DOHH2 (cell line): Measurements from ENCODE around the gene CMSS1.

Source experiments
- H3F3A ChIP-seq: fragments of 200-600 bp; sonication (generic), shearing (Covaris generic); 2 replicates; pipeline ENCODE4 v1.6.0; 2016; ENCODE audit warnings: antibody characterized with exemption, mild to moderate bottlenecking; ENCODE audit not compliant: control insufficient read depth, insufficient read depth
- H3K27ac ChIP-seq: fragments of 200-600 bp; sonication (generic); 2 replicates; pipeline ENCODE4 v1.5.1; 2014; ENCODE audit warnings: low read depth, mild to moderate bottlenecking, low read length, moderate library complexity
- H3K27me3 ChIP-seq: fragments of 200-600 bp; sonication (generic); 2 replicates; pipeline ENCODE4 v1.6.1; 2014; ENCODE audit warnings: mild to moderate bottlenecking, low read length, mixed read lengths; ENCODE audit not compliant: control insufficient read depth
- H3K36me3 ChIP-seq: fragments of 200-600 bp; sonication (generic); 2 replicates; pipeline ENCODE4 v1.6.1; 2014; ENCODE audit warnings: mild to moderate bottlenecking, low read length, moderate library complexity, mixed read lengths; ENCODE audit not compliant: control insufficient read depth
- H3K4me1 ChIP-seq: fragments of 200-600 bp; sonication (generic); 2 replicates; pipeline ENCODE4 v1.6.1; 2014; ENCODE audit warnings: mild to moderate bottlenecking, low read length, mixed read lengths; ENCODE audit not compliant: control insufficient read depth
- H3K4me2 ChIP-seq: fragments of 200-600 bp; sonication (generic); 2 replicates; pipeline ENCODE4 v1.6.0; 2014; ENCODE audit warnings: mild to moderate bottlenecking, low read length, moderate library complexity
- H3K4me3 ChIP-seq: fragments of 200-600 bp; sonication (generic); 2 replicates; pipeline ENCODE4 v1.5.1; 2014; ENCODE audit warnings: mild to moderate bottlenecking, low read length, mixed read lengths
- H3K79me2 ChIP-seq: fragments of 200-600 bp; sonication (generic); 2 replicates; pipeline ENCODE4 v1.6.1; 2014; ENCODE audit warnings: mild to moderate bottlenecking, low read length, mixed read lengths; ENCODE audit not compliant: control insufficient read depth
- H3K9me2 ChIP-seq: fragments of 200-600 bp; sonication (generic); replicated peaks from 2 replicates; pipeline ENCODE4 v1.6.1; 2014; ENCODE audit warnings: mild to moderate bottlenecking, low read length, mixed read lengths; ENCODE audit not compliant: control insufficient read depth
- H3K9me3 ChIP-seq: fragments of 200-600 bp; sonication (generic); 2 replicates; pipeline ENCODE4 v1.6.1; 2014; ENCODE audit warnings: antibody characterized with exemption, low read length, mixed read lengths; ENCODE audit not compliant: control insufficient read depth, insufficient read depth
- H4K20me1 ChIP-seq: fragments of 200-600 bp; sonication (generic); 2 replicates; pipeline ENCODE4 v1.6.0; 2014; ENCODE audit warnings: low read depth, mild to moderate bottlenecking, antibody characterized with exemption, low read length, moderate library complexity; ENCODE audit not compliant: control insufficient read depth, insufficient read depth
- CTCF ChIP-seq: fragments of 200-600 bp; sonication (generic); IDR thresholded peaks from one replicate; pipeline ENCODE4 v1.5.1; 2014; ENCODE audit warnings: antibody characterized with exemption, mild to moderate bottlenecking, low read depth, low read length; ENCODE audit not compliant: poor library complexity, severe bottlenecking
- EZH2phosphoT487 ChIP-seq: fragments of 200-600 bp; sonication (generic); IDR thresholded peaks from 2 replicates; pipeline ENCODE4 v1.6.1; 2017; ENCODE audit warnings: borderline replicate concordance, mild to moderate bottlenecking, antibody characterized with exemption, low read length, moderate library complexity, mixed read lengths

CMSS1 gene

GRCh38 chr3:100179692-100180349, 362.2 kb downstream of the CMSS1 start:
- peaks cover 19% of the 10 kb centered on the region for H3K36me3 ChIP-seq
- no peaks in the 10 kb centered on the region for H3K4me1 ChIP-seq
- TF ChIP-seq EZH2phosphoT487 = no peak
- TF ChIP-seq CTCF = no peak
- H3K9me2 ChIP-seq = no peaks in the 10 kb centered on the region
- no peaks in the 10 kb centered on the region for H3K27me3 ChIP-seq
- H3K9me3 ChIP-seq = peaks cover 14% of the 10 kb centered on the region
- no peaks in the 10 kb centered on the region for H3K79me2 ChIP-seq
- H3K4me2 ChIP-seq = no peak overlapping the region
- no peak overlapping the region for H3K4me3 ChIP-seq
- no peaks in the 10 kb centered on the region for H3F3A ChIP-seq
- no peak overlapping the region for H3K27ac ChIP-seq
- H4K20me1 ChIP-seq = no peaks in the 10 kb centered on the region

- no peak overlapping the region for H3K4me2 ChIP-seq
Measured at GRCh38 chr3:100183608-100184125, 366.0 kb downstream of the CMSS1 start.

GRCh38 chr3:100184948-100185570, 367.4 kb downstream of the CMSS1 start:
- H3K36me3 ChIP-seq = no peaks in the 10 kb centered on the region
- no peaks in the 10 kb centered on the region for H4K20me1 ChIP-seq
- no peaks in the 10 kb centered on the region for H3K4me1 ChIP-seq
- no peaks in the 10 kb centered on the region for H3F3A ChIP-seq
- H3K27me3 ChIP-seq = no peaks in the 10 kb centered on the region
- TF ChIP-seq CTCF (no peak), EZH2phosphoT487 (no peak)
- H3K79me2 ChIP-seq = no peaks in the 10 kb centered on the region
- H3K9me2 ChIP-seq = no peaks in the 10 kb centered on the region
- H3K4me2 ChIP-seq = no peak overlapping the region
- peaks cover 3% of the 10 kb centered on the region for H3K9me3 ChIP-seq
- H3K4me3 ChIP-seq = no peak overlapping the region
- no peak overlapping the region for H3K27ac ChIP-seq

More at GRCh38 chr3:100183608-100184125, 366.0 kb downstream of the CMSS1 start:
- Histone ChIP-seq H3K27ac (no peak overlapping the region), H3K9me3 (peaks cover 10% of the 10 kb centered on the region), H3K36me3 (peaks cover 2% of the 10 kb centered on the region), H3K27me3 (no peaks in the 10 kb centered on the region), H3K9me2 (no peaks in the 10 kb centered on the region), H3K4me1 (no peaks in the 10 kb centered on the region), H3K79me2 (no peaks in the 10 kb centered on the region), H3F3A (no peaks in the 10 kb centered on the region), H4K20me1 (no peaks in the 10 kb centered on the region), H3K4me3 (no peak overlapping the region)
- no peak for TF ChIP-seq EZH2phosphoT487
- TF ChIP-seq CTCF = no peak
